Bronchial epithelial cell (primary cell): Measurements from ENCODE around the gene PAK5. TPM values are rescaled to one million over a fixed set of nuclear protein-coding genes. Genes with fewer than 3 reads are reported as not detected.

Experiments
- DNase-seq: peaks from one replicate; pipeline ENCODE4 v3.0.0-alpha.2; 2010; ENCODE audit warnings: low read depth
- FAIRE-seq: peaks from 2 replicates; lab custom pipeline; 2011; peaks lifted over from hg19 to GRCh38; lab: Jason Lieb, UNC
- H3K27me3 ChIP-seq: 2 replicates; pipeline ENCODE4 v1.5.1; 2011; ENCODE audit warnings: low read length; ENCODE audit not compliant: control insufficient read depth, insufficient read depth
- H3K36me3 ChIP-seq: 2 replicates; pipeline ENCODE4 v1.5.1; 2011; ENCODE audit warnings: low read length; ENCODE audit not compliant: control insufficient read depth, insufficient read depth
- H3K4me3 ChIP-seq: 2 replicates; pipeline ENCODE4 v1.5.1; 2011; ENCODE audit warnings: mild to moderate bottlenecking, low read depth, low read length, control low read depth
- total RNA-seq: library from RNA; depleted of rRNA; stranded (reverse); fragments of >200 nt; gene quantifications from 2 replicates; pipeline ENCODE4 v1.2.1, GENCODE V29; 2014
- TF ChIP-seq, protein P1 (sequence below): IDR thresholded peaks from 2 replicates; pipeline ENCODE4 v1.5.1; 2011; ENCODE audit warnings: mild to moderate bottlenecking, moderate library complexity, low read length, control low read depth, inconsistent platforms; ENCODE audit not compliant: insufficient read depth, severe bottlenecking

PAK5 gene
- total RNA-seq, 1 donor from 2014 or later, result not detected

GRCh38 chr20:9611921-9612320 lies 227.0 kb downstream of the PAK5 start:
- TF ChIP-seq, protein P1, sequence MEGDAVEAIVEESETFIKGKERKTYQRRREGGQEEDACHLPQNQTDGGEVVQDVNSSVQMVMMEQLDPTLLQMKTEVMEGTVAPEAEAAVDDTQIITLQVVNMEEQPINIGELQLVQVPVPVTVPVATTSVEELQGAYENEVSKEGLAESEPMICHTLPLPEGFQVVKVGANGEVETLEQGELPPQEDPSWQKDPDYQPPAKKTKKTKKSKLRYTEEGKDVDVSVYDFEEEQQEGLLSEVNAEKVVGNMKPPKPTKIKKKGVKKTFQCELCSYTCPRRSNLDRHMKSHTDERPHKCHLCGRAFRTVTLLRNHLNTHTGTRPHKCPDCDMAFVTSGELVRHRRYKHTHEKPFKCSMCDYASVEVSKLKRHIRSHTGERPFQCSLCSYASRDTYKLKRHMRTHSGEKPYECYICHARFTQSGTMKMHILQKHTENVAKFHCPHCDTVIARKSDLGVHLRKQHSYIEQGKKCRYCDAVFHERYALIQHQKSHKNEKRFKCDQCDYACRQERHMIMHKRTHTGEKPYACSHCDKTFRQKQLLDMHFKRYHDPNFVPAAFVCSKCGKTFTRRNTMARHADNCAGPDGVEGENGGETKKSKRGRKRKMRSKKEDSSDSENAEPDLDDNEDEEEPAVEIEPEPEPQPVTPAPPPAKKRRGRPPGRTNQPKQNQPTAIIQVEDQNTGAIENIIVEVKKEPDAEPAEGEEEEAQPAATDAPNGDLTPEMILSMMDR, result no peak
- H3K27me3 ChIP-seq, result no peaks in the 10 kb centered on the region
- no peak overlapping the region for H3K4me3 ChIP-seq
- DNase-seq, result no peak
- no peak for FAIRE-seq
- no peaks in the 10 kb centered on the region for H3K36me3 ChIP-seq

DNA sequence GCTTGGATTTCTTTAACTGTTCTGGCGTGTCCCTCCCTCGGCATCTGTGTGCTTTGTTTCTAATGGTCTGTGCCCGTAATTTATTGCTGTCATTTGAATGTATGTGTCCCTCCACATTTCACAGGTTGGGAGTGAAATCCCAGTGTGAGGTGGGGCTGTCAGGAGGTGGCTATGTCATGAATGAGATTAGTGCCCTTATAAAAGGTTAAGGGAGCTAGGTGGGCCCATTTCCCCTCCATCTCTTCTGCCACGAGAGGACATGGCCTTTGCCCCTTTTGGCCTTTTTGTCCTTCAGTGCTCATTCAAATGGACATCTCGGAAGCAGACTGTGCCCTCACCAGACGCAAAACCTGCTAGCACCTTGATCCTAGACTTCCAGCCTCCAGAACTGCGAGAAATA lies 228.2 kb downstream of the PAK5 start:
- Histone ChIP-seq H3K36me3 (no peaks in the 10 kb centered on the region), H3K4me3 (no peak overlapping the region), H3K27me3 (no peaks in the 10 kb centered on the region)
- TF ChIP-seq, protein P1, result no peak
- DNase-seq (no peak), FAIRE-seq (no peak)

DNA sequence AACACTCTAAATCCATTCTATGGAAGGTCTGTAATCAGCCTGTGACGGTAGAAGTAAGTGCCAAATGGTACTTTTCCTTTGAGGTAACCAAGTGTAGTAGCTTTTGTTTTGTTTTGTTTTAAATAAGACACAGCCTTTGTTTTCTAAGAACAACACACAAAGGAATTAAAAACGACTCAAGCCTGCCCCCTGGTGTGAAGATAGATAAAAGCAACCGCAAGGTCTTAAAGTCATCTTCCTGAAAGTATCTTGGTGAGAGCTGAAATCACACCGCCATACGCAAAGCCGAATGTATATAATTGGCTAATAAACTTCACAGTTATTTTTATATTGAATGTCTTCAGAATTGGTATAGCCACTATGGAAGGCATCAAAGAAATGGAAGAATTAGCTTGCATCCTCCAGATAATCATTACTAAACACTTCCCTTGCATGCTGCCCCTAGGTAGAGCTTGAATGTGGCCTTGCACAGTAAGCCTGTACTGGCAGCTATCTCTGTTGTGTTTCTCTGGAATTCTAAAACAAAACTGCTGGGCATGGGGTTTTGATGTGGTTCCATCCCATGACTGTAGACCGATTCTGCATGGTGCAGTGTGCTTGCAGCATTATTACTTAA lies 228.9 kb downstream of the PAK5 start:
- H3K36me3 ChIP-seq, result no peaks in the 10 kb centered on the region
- H3K4me3 ChIP-seq, result no peak overlapping the region
- TF ChIP-seq, protein P1, result peak; percentile 52
- no peaks in the 10 kb centered on the region for H3K27me3 ChIP-seq
- peak; percentile 74 for DNase-seq
- no peak for FAIRE-seq

DNA sequence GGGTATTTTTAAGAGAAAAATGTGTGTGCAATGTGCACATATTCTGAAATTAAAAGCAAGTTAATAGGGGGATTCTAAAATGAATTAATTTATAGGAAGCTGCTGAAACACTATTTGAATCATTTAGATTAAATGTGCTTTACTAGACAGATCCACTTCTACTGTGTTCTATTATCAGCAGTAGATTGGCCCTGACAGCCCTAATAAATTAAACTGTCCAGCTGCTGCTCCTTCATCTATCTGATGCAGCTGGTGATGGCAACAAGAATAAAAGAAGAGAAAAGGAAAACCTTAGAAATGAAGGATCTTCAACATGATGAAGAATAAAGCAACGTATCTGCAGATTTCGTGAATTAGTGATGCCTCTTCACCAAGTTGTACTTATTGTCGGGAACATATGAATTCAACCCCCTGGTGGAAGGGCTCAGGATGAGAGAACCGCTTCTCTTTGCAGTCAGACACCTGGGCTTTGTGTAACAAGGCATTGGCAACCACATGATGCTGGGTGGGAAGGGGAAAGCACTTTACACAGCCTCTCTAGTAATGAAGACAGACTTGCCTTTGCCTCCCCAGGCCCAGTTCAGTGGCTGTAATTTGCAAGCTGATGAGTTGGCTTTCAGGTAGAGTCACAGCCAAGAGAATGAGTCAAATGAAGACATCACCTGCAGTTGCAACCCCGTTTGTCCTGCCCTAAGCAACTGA lies 230.1 kb downstream of the PAK5 start:
- Histone ChIP-seq H3K36me3 (no peaks in the 10 kb centered on the region), H3K27me3 (no peaks in the 10 kb centered on the region), H3K4me3 (no peak overlapping the region)
- TF ChIP-seq, protein P1, result no peak
- peak; percentile 28 for DNase-seq
- no peak for FAIRE-seq

- Histone ChIP-seq H3K27me3 (no peaks in the 10 kb centered on the region), H3K36me3 (no peaks in the 10 kb centered on the region), H3K4me3 (no peak overlapping the region)
- TF ChIP-seq, protein P1, result no peak
- no peak for DNase-seq
- FAIRE-seq, result no peak
Observed at GRCh38 chr20:9602847-9603183, 236.1 kb downstream of the PAK5 start.
